Stomach (tissue), 4 donors: ENCODE results near the gene TSPAN15.

Experiments
- CTCF ChIP-seq, 7 experiments: fragments of 450-650 bp in 4 of 7; fragments of 200-600 bp in 3 of 7; sonication (generic) in 3 of 7; IDR thresholded peaks; one replicate each; pipeline ENCODE4 v1.5.1; 2016 to 2019; ENCODE audit warnings: antibody characterized with exemption in 7 of 7, control low read depth in 2 of 7, mild to moderate bottlenecking in 1 of 7
- POLR2A ChIP-seq, 4 donors: fragments of 450-650 bp; IDR thresholded peaks; one replicate each; pipeline ENCODE4 v1.6.1; 2016; ENCODE audit warnings: antibody characterized with exemption in 4 of 4, control low read depth in 2 of 4, mild to moderate bottlenecking in 1 of 4, moderate library complexity in 1 of 4

DNA sequence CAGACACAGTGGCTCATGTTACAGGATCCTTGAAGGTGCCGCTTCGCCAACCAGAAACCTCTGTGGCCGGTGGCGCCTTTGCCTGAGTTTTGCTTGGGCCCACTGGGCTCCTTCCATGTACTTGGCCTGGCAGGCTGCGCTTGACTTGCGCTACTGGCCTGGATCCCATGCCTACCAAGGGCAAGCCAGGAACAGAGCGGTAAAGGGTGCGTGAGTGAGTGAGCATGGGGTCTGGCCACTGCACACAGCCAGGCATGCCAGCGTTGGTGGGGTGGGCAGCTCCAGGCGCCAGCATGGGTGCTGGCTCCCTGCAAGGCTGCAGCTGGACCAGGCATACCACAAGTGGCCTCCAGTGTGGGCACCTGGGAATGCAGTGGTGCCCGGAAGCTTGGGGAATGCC lies 16.3 kb upstream of the TSPAN15 start:
- TF ChIP-seq CTCF (IDR thresholded peaks at IDR 0.05), result no peak
- no peak for TF ChIP-seq POLR2A (IDR thresholded peaks at IDR 0.05)
